IMR-90 (cell line): ENCODE results near the gene ZNF813. TPM values are rescaled to one million over a fixed set of nuclear protein-coding genes. Genes with fewer than 3 reads are reported as not detected.
"Not testable (repeated sequence)": the region's sequence is repeated elsewhere in the genome, so short reads cannot be mapped to it uniquely, and the experiment has no call there.

Experiments
- ATAC-seq: fragments of 200-7000 bp; cut with Tn5 transposase; 2 replicates; pipeline ENCODE4 v1.9.1; 2020; ENCODE audit warnings: low read depth, mild to moderate bottlenecking, moderate library complexity
- BruUV-seq: library from RNA; stranded (reverse); fragments of 400-500 nt; replicated peaks from 2 replicates; lab custom pipeline; 2021; lab: Mats Ljungman, UMichigan
- CTCF ChIA-PET: fragments of 300-600 bp; formaldehyde crosslinking; extraction: SDS; loops from one replicate; lab custom pipeline; 2021; ENCODE audit warnings: antibody characterized with exemption; lab: Yijun Ruan, JAX
- POLR2A ChIA-PET: fragments of 300-600 bp; sonication (Branson Sonifier 250); formaldehyde crosslinking; loops from one replicate; lab custom pipeline; 2022; ENCODE audit warnings: antibody characterized with exemption; ENCODE audit not compliant: unreplicated experiment; lab: Charles Lee
- DNase-seq: peaks from one replicate; pipeline ENCODE4 v3.0.0; 2013
- H2AFZ ChIP-seq: replicated peaks from 2 replicates; pipeline ENCODE3; 2013; ENCODE audit warnings: low read length, mild to moderate bottlenecking; ENCODE audit not compliant: poor library complexity
- H2AK5ac ChIP-seq: 2 replicates; pipeline ENCODE4 v1.6.1; 2013; ENCODE audit warnings: low read depth, low read length, inconsistent platforms
- H2AK9ac ChIP-seq: replicated peaks from 2 replicates; pipeline ENCODE3; 2013; ENCODE audit warnings: mild to moderate bottlenecking, low read depth, low read length, moderate library complexity; ENCODE audit not compliant: poor library complexity
- H2BK120ac ChIP-seq: 2 replicates; pipeline ENCODE4 v1.6.1; 2013; ENCODE audit warnings: low read depth, low read length, inconsistent platforms
- H2BK15ac ChIP-seq: 3 replicates; pipeline ENCODE4 v1.6.1; 2013; ENCODE audit warnings: low read depth, low read length, inconsistent platforms
- H2BK20ac ChIP-seq: 2 replicates; pipeline ENCODE4 v1.6.1; 2013; ENCODE audit warnings: low read depth, mild to moderate bottlenecking, inconsistent platforms, low read length, moderate library complexity
- H2BK5ac ChIP-seq: 2 replicates; pipeline ENCODE4 v1.6.1; 2013; ENCODE audit warnings: mild to moderate bottlenecking, low read depth, low read length, inconsistent platforms; ENCODE audit not compliant: poor library complexity, severe bottlenecking
- H3K14ac ChIP-seq: replicated peaks from 2 replicates; pipeline ENCODE4 v1.6.1; 2013; ENCODE audit warnings: low read depth, low read length, inconsistent platforms
- H3K18ac ChIP-seq: 2 replicates; pipeline ENCODE4 v1.6.1; 2013; ENCODE audit warnings: low read depth, low read length, control low read depth
- H3K23ac ChIP-seq: 2 replicates; pipeline ENCODE4 v1.6.1; 2013; ENCODE audit warnings: low read depth, low read length, inconsistent platforms
- H3K27ac ChIP-seq: 2 replicates; pipeline ENCODE4 v1.5.1; 2013; ENCODE audit warnings: mild to moderate bottlenecking, control low read depth, low read length; ENCODE audit not compliant: insufficient read depth
- H3K27me3 ChIP-seq: 2 replicates; pipeline ENCODE4 v1.6.1; 2013; ENCODE audit warnings: low read length; ENCODE audit not compliant: control insufficient read depth, insufficient read depth
- H3K36me3 ChIP-seq: 2 replicates; pipeline ENCODE4 v1.6.1; 2013; ENCODE audit warnings: low read length, mixed read lengths; ENCODE audit not compliant: control insufficient read depth, insufficient read depth
- H3K4ac ChIP-seq: 2 replicates; pipeline ENCODE4 v1.6.1; 2013; ENCODE audit warnings: low read depth, low read length, inconsistent platforms
- H3K4me1 ChIP-seq: 2 replicates; pipeline ENCODE4 v1.6.1; 2013; ENCODE audit warnings: low read length, mixed read lengths; ENCODE audit not compliant: control insufficient read depth, insufficient read depth
- H3K4me2 ChIP-seq: 2 replicates; pipeline ENCODE4 v1.6.1; 2013; ENCODE audit warnings: low read depth, mild to moderate bottlenecking, control low read depth, low read length, moderate library complexity
- H3K4me3 ChIP-seq: 2 replicates; pipeline ENCODE4 v1.5.1; 2013; ENCODE audit warnings: low read depth, mild to moderate bottlenecking, control low read depth, low read length, moderate library complexity; ENCODE audit not compliant: insufficient read depth
- H3K56ac ChIP-seq: 2 replicates; pipeline ENCODE4 v1.6.1; 2013; ENCODE audit warnings: low read length, inconsistent platforms; ENCODE audit not compliant: insufficient read depth; ENCODE audit errors: extremely low read depth
- H3K79me1 ChIP-seq, 2 experiments: 2 replicates each; pipeline ENCODE4 v1.6.1; 2013; ENCODE audit warnings: low read length in 2 of 2, inconsistent platforms in 1 of 2, low read depth in 1 of 2
- H3K9ac ChIP-seq: 2 replicates; pipeline ENCODE4 v1.6.1; 2013; ENCODE audit warnings: low read depth, low read length, control low read depth
- H3K9me1 ChIP-seq: 2 replicates; pipeline ENCODE4 v1.6.1; 2013; ENCODE audit warnings: low read length, inconsistent platforms; ENCODE audit not compliant: insufficient read depth
- H3K9me3 ChIP-seq: 2 replicates; pipeline ENCODE4 v1.6.1; 2013; ENCODE audit warnings: low read length; ENCODE audit not compliant: control insufficient read depth, insufficient read depth
- H4K20me1 ChIP-seq: 2 replicates; pipeline ENCODE4 v1.6.1; 2013; ENCODE audit warnings: low read length, inconsistent platforms; ENCODE audit not compliant: insufficient read depth
- H4K5ac ChIP-seq: 2 replicates; pipeline ENCODE4 v1.6.1; 2013; ENCODE audit warnings: mild to moderate bottlenecking, low read depth, low read length, control low read depth
- H4K8ac ChIP-seq, 2 experiments: 2 replicates each; pipeline ENCODE4 v1.6.1; 2013; ENCODE audit warnings: low read depth in 2 of 2, low read length in 2 of 2, control low read depth in 1 of 2, inconsistent platforms in 1 of 2
- H4K91ac ChIP-seq: 2 replicates; pipeline ENCODE4 v1.6.1; 2013; ENCODE audit warnings: low read depth, low read length, inconsistent platforms; ENCODE audit not compliant: insufficient read depth
- WGBS, 2 experiments: methylation state at CpG; one replicate each; pipeline versions ENCODE4 v1.1.5 to v1.1.7; 2013; ENCODE audit warnings: missing lambda C conversion rate in 2 of 2; ENCODE audit not compliant: insufficient read length in 1 of 2; ENCODE audit errors: extremely low coverage in 2 of 2; 5-methylcytosine and 5-hydroxymethylcytosine counted together
- dilution Hi-C: fragments of 300-500 bp; cut with HindIII; formaldehyde crosslinking; loops from one replicate; pipeline ENCODE4 v1.14.3; 2018; ENCODE audit warnings: low sequenced_read_pairs; ENCODE audit not compliant: unreplicated experiment
- in situ Hi-C: fragments of 300-500 bp; cut with MboI; formaldehyde crosslinking; loops from 3 replicates; pipeline ENCODE4 v1.14.3; 2019; ENCODE audit warnings: low sequenced_read_pairs, inconsistent platforms, mixed read lengths
- intact Hi-C: fragments of 100-400 bp; cut with micrococcal nuclease; formaldehyde crosslinking; loops from 2 replicates; pipeline ENCODE4 v1.10.0; 2022
- polyA plus RNA-seq, 3 experiments: library from polyadenylated mRNA; depleted of rRNA; stranded (reverse); fragments of >200 nt; gene quantifications; 2 replicates each; pipeline ENCODE4 v1.2.3, GENCODE V29; 2012; ENCODE audit warnings: low replicate concordance in 1 of 3
- total RNA-seq: library from RNA; depleted of rRNA; stranded (reverse); fragments of >200 nt; gene quantifications from 2 replicates; pipeline ENCODE4 v1.2.3, GENCODE V29; 2012

Gene ZNF813
- total and polyA plus RNA-seq, 2 of the 4 experiments (the other 2 are of a cell fraction), result 0.82 to 3.4 TPM

- H3K4me2 ChIP-seq, BruUV-seq, H4K91ac ChIP-seq, dilution Hi-C loops, H4K8ac ChIP-seq, intact Hi-C loops, H2BK15ac ChIP-seq, H3K27ac ChIP-seq, H3K4ac ChIP-seq, H3K79me1 ChIP-seq, H2AFZ ChIP-seq, H3K9me3 ChIP-seq, H3K36me3 ChIP-seq, H3K14ac ChIP-seq, H3K9ac ChIP-seq, POLR2A ChIA-PET, H2AK9ac ChIP-seq, H3K9me1 ChIP-seq, H4K20me1 ChIP-seq, ATAC-seq, H2BK120ac ChIP-seq, H4K5ac ChIP-seq, H3K4me1 ChIP-seq, H3K18ac ChIP-seq, H3K4me3 ChIP-seq, H2BK20ac ChIP-seq, H2BK5ac ChIP-seq, H3K23ac ChIP-seq, in situ Hi-C loops, DNase-seq, H3K27me3 ChIP-seq, CTCF ChIA-PET, H3K56ac ChIP-seq, H2AK5ac ChIP-seq: not testable (repeated sequence)
- WGBS, 2 experiments, result no CpG with 5 or more reads among the region's 3 CpGs
Observed at GRCh38 chr19:53515047-53515446, 47.5 kb downstream of the ZNF813 start.
